NT2/D1 (cell line): Measurements from ENCODE around the gene EIF2B4.

Experiments
- YY1 ChIP-seq: IDR thresholded peaks from 2 replicates; pipeline ENCODE4 v1.6.1; 2011; ENCODE audit not compliant: insufficient read length, insufficient read depth
- ZNF274 ChIP-seq: IDR thresholded peaks from 2 replicates; pipeline ENCODE4 v1.6.1; 2011; ENCODE audit warnings: mild to moderate bottlenecking, low read depth, low read length

- TF ChIP-seq YY1 = no peak
- TF ChIP-seq ZNF274 = no peak
These were observed 8.1 kb upstream of the EIF2B4 start for GRCh38 chr2:27378096-27378808.
